MM.1S (cell line): ENCODE data around the gene ANKS6.

Experiments used
- CTCF ChIP-seq: fragments of 300-600 bp; sonication (generic); IDR thresholded peaks from 2 replicates; pipeline ENCODE4 v1.5.1; 2016; ENCODE audit warnings: antibody characterized with exemption, low read length, mixed read lengths
- EZH2 ChIP-seq: fragments of 300-600 bp; sonication (generic); optimal IDR thresholded peaks from 2 replicates; pipeline ENCODE3; 2017; ENCODE audit warnings: low read depth, mild to moderate bottlenecking, antibody characterized with exemption, low read length, mixed read lengths

- TF ChIP-seq EZH2 = no peak
- TF ChIP-seq CTCF = no peak
These were observed 8.5 kb downstream of the ANKS6 start for GRCh38 chr9:98787766-98788335.
